Osteocyte (in vitro differentiated cells): ENCODE measurements around the gene PTPRM. TPM values are rescaled to one million over a fixed set of nuclear protein-coding genes. Genes with fewer than 3 reads are reported as not detected.

Experiments
- DNase-seq: peaks from one replicate; pipeline ENCODE4 v3.0.0; 2021; ENCODE audit warnings: mixed read lengths; ENCODE audit not compliant: unreplicated experiment; ENCODE audit errors: extremely low spot score
- H3K27ac Mint-ChIP-seq: one replicate; pipeline ENCODE4 v1.8.0; 2021; ENCODE audit warnings: mild to moderate bottlenecking, mixed read lengths; ENCODE audit not compliant: unreplicated experiment
- H3K27me3 Mint-ChIP-seq: one replicate; pipeline ENCODE4 v1.8.0; 2021; ENCODE audit warnings: mixed read lengths; ENCODE audit not compliant: unreplicated experiment
- H3K36me3 Mint-ChIP-seq: one replicate; pipeline ENCODE4 v1.8.0; 2021; ENCODE audit warnings: mixed read lengths; ENCODE audit not compliant: unreplicated experiment
- H3K4me1 Mint-ChIP-seq: one replicate; pipeline ENCODE4 v1.8.0; 2021; ENCODE audit warnings: mixed read lengths; ENCODE audit not compliant: unreplicated experiment
- H3K4me3 Mint-ChIP-seq: one replicate; pipeline ENCODE4 v1.8.0; 2021; ENCODE audit warnings: mild to moderate bottlenecking, moderate library complexity, mixed read lengths; ENCODE audit not compliant: unreplicated experiment
- H3K9me3 Mint-ChIP-seq: one replicate; pipeline ENCODE4 v1.8.0; 2021; ENCODE audit warnings: mixed read lengths; ENCODE audit not compliant: unreplicated experiment
- CTCF ChIP-seq: fragments of 200-600 bp; sonication (generic); IDR thresholded peaks from 2 replicates; pipeline ENCODE4 v1.5.0; 2021; ENCODE audit warnings: antibody characterized with exemption, mild to moderate bottlenecking, moderate library complexity
- total RNA-seq: library from RNA; stranded (reverse); gene quantifications from 2 replicates; pipeline ENCODE4 v1.2.1, GENCODE V29; 2021

The PTPRM gene
- total RNA-seq, 1 donor from 2014 or later, result 105 TPM

- H3K27me3 Mint-ChIP-seq, result no peaks in the 10 kb centered on the region
- no peaks in the 10 kb centered on the region for H3K9me3 Mint-ChIP-seq
- no peak for TF ChIP-seq CTCF
- peak overlapping the region; percentile 83 for H3K27ac Mint-ChIP-seq
- no peak for DNase-seq
- H3K4me3 Mint-ChIP-seq, result peak overlapping the region; percentile 56
- H3K4me1 Mint-ChIP-seq, result peaks cover 59% of the 10 kb centered on the region
- H3K36me3 Mint-ChIP-seq, result no peaks in the 10 kb centered on the region
These were observed 5.7 kb downstream of the PTPRM start for GRCh38 chr18:7572822-7573221.

GRCh38 chr18:7575465-7576028 is 8.4 kb downstream of the PTPRM start:
- TF ChIP-seq CTCF, result no peak
- Mint-ChIP-seq H3K9me3 (no peaks in the 10 kb centered on the region), H3K4me1 (peaks cover 60% of the 10 kb centered on the region), H3K4me3 (no peak overlapping the region), H3K27me3 (no peaks in the 10 kb centered on the region), H3K27ac (peak overlapping the region; percentile 80), H3K36me3 (no peaks in the 10 kb centered on the region)
- no peak for DNase-seq

- no peak overlapping the region for H3K4me3 Mint-ChIP-seq
- H3K27ac Mint-ChIP-seq, result peak overlapping the region; percentile 80
- no peaks in the 10 kb centered on the region for H3K9me3 Mint-ChIP-seq
- H3K36me3 Mint-ChIP-seq, result no peaks in the 10 kb centered on the region
- H3K4me1 Mint-ChIP-seq, result peaks cover 60% of the 10 kb centered on the region
- DNase-seq, result no peak
- no peaks in the 10 kb centered on the region for H3K27me3 Mint-ChIP-seq
- TF ChIP-seq CTCF, result no peak
These were observed 9.0 kb downstream of the PTPRM start for GRCh38 chr18:7576077-7576476.

- TF ChIP-seq CTCF, result no peak
- H3K36me3 Mint-ChIP-seq, result no peaks in the 10 kb centered on the region
- peaks cover 59% of the 10 kb centered on the region for H3K4me1 Mint-ChIP-seq
- peak overlapping the region; percentile 34 for H3K27ac Mint-ChIP-seq
- no peak for DNase-seq
- no peaks in the 10 kb centered on the region for H3K27me3 Mint-ChIP-seq
- H3K9me3 Mint-ChIP-seq, result no peaks in the 10 kb centered on the region
- H3K4me3 Mint-ChIP-seq, result no peak overlapping the region
These were observed 9.6 kb downstream of the PTPRM start for GRCh38 chr18:7576685-7577084.

DNA sequence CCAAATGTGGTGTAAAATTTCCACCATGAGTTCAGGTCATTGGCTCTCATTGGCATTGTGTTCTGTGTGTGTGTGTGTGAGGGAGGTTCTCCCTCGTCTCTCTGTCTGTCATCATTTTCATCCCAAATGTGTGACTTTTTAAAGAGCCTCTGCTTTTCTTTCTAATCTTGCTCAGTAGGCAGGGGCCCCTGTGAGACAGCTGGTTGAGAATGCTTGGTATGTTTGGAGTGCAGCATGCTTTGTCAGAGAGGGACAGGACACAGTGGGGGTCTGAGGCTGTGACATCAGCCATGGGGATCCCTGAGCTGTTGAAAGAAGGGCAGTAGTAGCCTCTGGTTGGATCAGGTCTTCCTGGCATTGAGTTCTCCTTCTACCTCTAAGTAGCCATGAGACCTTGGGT is 10.6 kb downstream of the PTPRM start:
- H3K9me3 Mint-ChIP-seq, result no peaks in the 10 kb centered on the region
- peaks cover 53% of the 10 kb centered on the region for H3K4me1 Mint-ChIP-seq
- no peaks in the 10 kb centered on the region for H3K27me3 Mint-ChIP-seq
- TF ChIP-seq CTCF, result no peak
- H3K27ac Mint-ChIP-seq, result peak overlapping the region; percentile 60
- peaks cover 3% of the 10 kb centered on the region for H3K36me3 Mint-ChIP-seq
- H3K4me3 Mint-ChIP-seq, result no peak overlapping the region
- DNase-seq, result no peak
